H1 (cell line): ENCODE measurements around the gene GYS2. TPM values are rescaled to one million over a fixed set of nuclear protein-coding genes. Genes with fewer than 3 reads are reported as not detected.

Experiments used
- ATF2 ChIP-seq: IDR thresholded peaks from 2 replicates; pipeline ENCODE4 v1.6.1; 2012; ENCODE audit warnings: low read length, inconsistent platforms
- CREB1 ChIP-seq: IDR thresholded peaks from 2 replicates; pipeline ENCODE4 v1.6.1; 2012; ENCODE audit warnings: inconsistent platforms
- TAF1 ChIP-seq: IDR thresholded peaks from 2 replicates; pipeline ENCODE4 v1.6.1; 2011; ENCODE audit warnings: mild to moderate bottlenecking, low read depth, low read length
- TAF7 ChIP-seq: optimal IDR thresholded peaks from 2 replicates; pipeline ENCODE3; 2011; ENCODE audit warnings: low read depth, mild to moderate bottlenecking, inconsistent platforms, low read length, moderate library complexity, borderline replicate concordance
- YY1 ChIP-seq: IDR thresholded peaks from 2 replicates; pipeline ENCODE4 v1.6.1; 2011; ENCODE audit warnings: low read depth, mild to moderate bottlenecking, low read length
- polyA plus RNA-seq, 7 experiments: library from polyadenylated mRNA; depleted of rRNA in 3 of 7; stranded (reverse) in 5 of 7; unstranded in 2 of 7; fragments of >200 nt in 5 of 7; fragments of 200-250 nt in 2 of 7; gene quantifications; 1 replicate in 5 of 7; 2 replicates in 1 of 7; 4 replicates in 1 of 7; pipeline versions ENCODE4 v1.2.1 to v1.2.3, GENCODE V29; 2011 to 2013; ENCODE audit warnings: missing spikeins in 2 of 7, mixed read lengths in 2 of 7
- total RNA-seq: library from RNA; stranded (reverse); fragmentation: NEBNext Ultra II Directional; extraction: Animal tissue kit (Norgen Biotek cat#: 25700); gene quantifications from 2 replicates; pipeline ENCODE4 v1.2.1, GENCODE V29; 2021

The GYS2 gene
- total and polyA plus RNA-seq, 2 of the 8 experiments (the other 6 are each of a cell fraction or from before 2014, with no cell fraction given), result not detected

- TF ChIP-seq TAF1, result no peak
- TF ChIP-seq CREB1, result no peak
- no peak for TF ChIP-seq YY1
- TF ChIP-seq ATF2, result no peak
- no peak for TF ChIP-seq TAF7
Measured at GRCh38 chr12:21518451-21518850, 86.2 kb downstream of the GYS2 start (continued).
